Activated naive CD8-positive, alpha-beta T cell treated with anti-CD3 and anti-CD28 coated beads, Interleukin-2, amount 50 U/mL, for 16 hours (primary cell): ENCODE data around the gene DIAPH3.

Experiments used
- DNase-seq: peaks from one replicate; pipeline ENCODE4 v3.0.0-alpha.2; 2020; ENCODE audit warnings: low read depth, low spot score

Gene DIAPH3

GRCh38 chr13:59721926-59722910, 441.5 kb downstream of the DIAPH3 start:
- no peak for DNase-seq

- no peak for DNase-seq
These were observed 448.1 kb downstream of the DIAPH3 start for GRCh38 chr13:59715611-59716010.

- DNase-seq: no peak
These were observed 452.6 kb downstream of the DIAPH3 start for GRCh38 chr13:59710996-59711701.

- DNase-seq: no peak
These were observed 453.3 kb downstream of the DIAPH3 start for GRCh38 chr13:59710416-59710815.

- no peak for DNase-seq
These were observed 457.4 kb downstream of the DIAPH3 start for GRCh38 chr13:59706101-59706976.

- DNase-seq: no peak
These were observed 461.5 kb downstream of the DIAPH3 start for GRCh38 chr13:59702269-59702668.

- no peak for DNase-seq
These were observed 462.5 kb downstream of the DIAPH3 start for GRCh38 chr13:59701261-59701660.

GRCh38 chr13:59700281-59700680, 463.4 kb downstream of the DIAPH3 start:
- no peak for DNase-seq

- no peak for DNase-seq
These were observed 467.5 kb downstream of the DIAPH3 start for GRCh38 chr13:59696271-59696670.

GRCh38 chr13:59691501-59692066, 472.1 kb downstream of the DIAPH3 start:
- DNase-seq: no peak

- no peak for DNase-seq
These were observed 472.7 kb downstream of the DIAPH3 start for GRCh38 chr13:59690857-59691500.

- no peak for DNase-seq
These were observed 474.7 kb downstream of the DIAPH3 start for GRCh38 chr13:59689057-59689456.

- DNase-seq: no peak
These were observed 476.8 kb downstream of the DIAPH3 start for GRCh38 chr13:59686798-59687394.

- DNase-seq: no peak
These were observed 479.6 kb downstream of the DIAPH3 start for GRCh38 chr13:59684105-59684504.

- DNase-seq: no peak
These were observed 482.0 kb downstream of the DIAPH3 start for GRCh38 chr13:59681636-59682311.

GRCh38 chr13:59680429-59681024, 483.2 kb downstream of the DIAPH3 start:
- DNase-seq: no peak

- DNase-seq: no peak
These were observed 484.5 kb downstream of the DIAPH3 start for GRCh38 chr13:59679254-59679653.

- no peak for DNase-seq
These were observed 485.5 kb downstream of the DIAPH3 start for GRCh38 chr13:59677966-59678814.

GRCh38 chr13:59677430-59677829, 486.3 kb downstream of the DIAPH3 start:
- no peak for DNase-seq
